Measurements from ENCODE around the gene HMBS. TPM values are rescaled to one million over a fixed set of nuclear protein-coding genes. Genes with fewer than 3 reads are reported as not detected.
"Not testable (repeated sequence)": the region's sequence is repeated elsewhere in the genome, so short reads cannot be mapped to it uniquely, and the experiment has no call there.

HMBS gene
- polyA plus RNA-seq, 1 experiment = 54.9 TPM

DNA sequence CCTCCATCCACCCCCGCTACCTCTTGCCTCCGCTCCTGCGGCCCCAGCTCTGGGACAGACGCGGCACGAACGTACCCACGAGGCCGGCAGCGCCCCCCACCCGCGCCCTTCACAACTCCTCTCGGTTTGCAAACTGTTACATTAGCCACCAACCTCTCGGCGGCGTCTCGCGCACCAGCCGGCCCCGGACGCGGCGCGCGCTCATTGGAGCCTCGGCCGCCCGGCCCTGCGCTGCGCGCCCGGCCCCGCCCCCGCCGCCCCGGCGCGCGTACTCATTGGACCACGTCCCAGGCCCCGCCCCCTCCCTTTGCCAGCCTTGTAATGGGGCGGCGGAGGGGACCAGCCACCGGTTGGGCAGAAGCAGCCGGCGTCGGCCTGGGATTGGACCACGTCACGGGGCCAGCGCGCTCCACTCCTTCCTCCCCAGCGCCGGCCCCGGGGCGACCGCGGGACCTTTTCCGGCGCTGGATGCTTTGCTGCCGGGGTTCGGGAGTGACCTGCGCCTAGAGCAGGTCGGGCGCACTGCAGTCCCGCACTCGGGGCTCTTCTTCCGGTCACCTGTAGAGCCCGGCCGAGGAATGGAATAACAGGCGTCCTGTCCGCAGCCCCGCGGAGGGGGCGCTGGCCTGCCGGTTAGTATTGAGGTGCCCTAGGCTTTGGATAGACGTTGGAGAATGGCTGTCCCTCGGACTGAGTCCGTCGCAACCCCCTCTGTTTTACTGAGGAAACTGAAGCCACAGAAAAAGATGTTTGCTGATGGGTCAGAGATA is 27.5 kb upstream of the HMBS start, which contains the start of gene HYOU1:
Gene HYOU1, minus strand, starts transcription at position 206 of the 770 bp plus-strand sequence. CDS start 1,045 bp downstream, outside the sequence.
- CTCF ChIA-PET = interaction anchor here (0.9 to 1.3 kb wide), 3 partner anchors 11 to 80 kb away, joined by 3 to 4 read pairs (median 3); no protein-coding TSS in a partner anchor
- DNase-seq (ENCODE audit: low read depth) = peak; percentile 61
- POLR2A ChIA-PET = no interaction called here

DNA sequence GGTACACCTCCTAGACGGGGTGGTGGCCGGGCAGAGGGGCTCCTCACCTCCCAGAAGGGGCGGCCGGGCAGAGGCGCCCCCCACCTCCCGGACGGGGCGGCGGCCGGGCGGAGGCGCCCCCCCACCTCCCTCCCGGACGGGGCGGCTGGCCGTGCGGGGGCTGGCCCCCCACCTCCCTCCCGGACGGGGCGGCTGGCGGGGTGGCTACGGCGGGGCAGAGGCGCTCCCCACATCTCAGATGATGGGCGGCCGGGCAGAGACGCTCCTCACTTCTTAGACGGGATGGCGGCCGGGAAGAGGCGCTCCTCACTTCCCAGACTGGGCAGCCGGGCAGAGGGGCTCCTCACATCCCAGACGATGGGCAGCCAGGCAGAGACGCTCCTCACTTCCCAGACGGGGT is 25.6 kb upstream of the HMBS start:
- H3K27me3 ChIP-seq (ENCODE audit: control insufficient read depth, insufficient read depth, low read length); POLR2A ChIA-PET; H3K36me3 ChIP-seq (ENCODE audit: control insufficient read depth, insufficient read depth, low read length); H3K4me3 ChIP-seq (ENCODE audit: low read depth, low read length); CTCF ChIA-PET; DNase-seq (ENCODE audit: low read depth): not testable (repeated sequence)

More for the DNA sequence above, 27.5 kb upstream of the HMBS start, which contains the start of gene HYOU1:
- TF ChIP-seq, protein P1, sequence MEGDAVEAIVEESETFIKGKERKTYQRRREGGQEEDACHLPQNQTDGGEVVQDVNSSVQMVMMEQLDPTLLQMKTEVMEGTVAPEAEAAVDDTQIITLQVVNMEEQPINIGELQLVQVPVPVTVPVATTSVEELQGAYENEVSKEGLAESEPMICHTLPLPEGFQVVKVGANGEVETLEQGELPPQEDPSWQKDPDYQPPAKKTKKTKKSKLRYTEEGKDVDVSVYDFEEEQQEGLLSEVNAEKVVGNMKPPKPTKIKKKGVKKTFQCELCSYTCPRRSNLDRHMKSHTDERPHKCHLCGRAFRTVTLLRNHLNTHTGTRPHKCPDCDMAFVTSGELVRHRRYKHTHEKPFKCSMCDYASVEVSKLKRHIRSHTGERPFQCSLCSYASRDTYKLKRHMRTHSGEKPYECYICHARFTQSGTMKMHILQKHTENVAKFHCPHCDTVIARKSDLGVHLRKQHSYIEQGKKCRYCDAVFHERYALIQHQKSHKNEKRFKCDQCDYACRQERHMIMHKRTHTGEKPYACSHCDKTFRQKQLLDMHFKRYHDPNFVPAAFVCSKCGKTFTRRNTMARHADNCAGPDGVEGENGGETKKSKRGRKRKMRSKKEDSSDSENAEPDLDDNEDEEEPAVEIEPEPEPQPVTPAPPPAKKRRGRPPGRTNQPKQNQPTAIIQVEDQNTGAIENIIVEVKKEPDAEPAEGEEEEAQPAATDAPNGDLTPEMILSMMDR (IDR thresholded peaks at IDR 0.05; ENCODE audit: insufficient read depth, low read depth, low read length) = peak; percentile 41
- Histone ChIP-seq H3K36me3 (ENCODE audit: control insufficient read depth, insufficient read depth, low read length) (peaks cover 19% of the 10 kb centered on the region), H3K27me3 (ENCODE audit: control insufficient read depth, insufficient read depth, low read length) (no peaks in the 10 kb centered on the region), H3K4me3 (ENCODE audit: low read depth, low read length) (peak within 1 kb of the TSS; percentile 87)

DNA sequence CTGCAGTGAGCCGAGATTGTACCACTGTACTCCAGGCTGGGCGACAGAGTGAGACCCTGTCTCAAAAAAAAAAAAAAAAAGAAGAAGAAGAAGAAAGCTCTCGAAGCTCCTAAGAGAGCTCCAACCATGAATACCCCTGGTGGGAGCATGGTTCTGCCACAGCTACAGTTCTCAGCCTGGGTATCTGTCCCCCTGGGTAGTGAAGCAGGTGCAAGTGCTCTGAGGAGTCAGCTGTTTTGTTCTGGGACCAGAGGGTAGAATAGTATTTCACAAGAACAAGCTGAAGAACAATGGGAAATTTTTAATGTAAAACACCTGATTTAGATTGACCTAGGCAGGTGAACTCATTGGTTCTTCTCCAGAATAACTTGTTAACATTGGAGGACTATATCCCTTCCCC is 23.4 kb upstream of the HMBS start:
- ChIA-PET CTCF (interaction anchor here (1.0 kb wide), 1 partner anchor 12 kb away, joined by 3 read pairs; no protein-coding TSS in a partner anchor), POLR2A (no interaction called here)
- H3K36me3 ChIP-seq (ENCODE audit: control insufficient read depth, insufficient read depth, low read length) = no peaks in the 10 kb centered on the region; the same call in 1 of the 2 replicates
- H3K27me3 ChIP-seq (ENCODE audit: control insufficient read depth, insufficient read depth, low read length) = no peaks in the 10 kb centered on the region
- DNase-seq (ENCODE audit: low read depth) = no peak
- TF ChIP-seq, protein P1 (IDR thresholded peaks at IDR 0.05; ENCODE audit: insufficient read depth, low read depth, low read length) = no peak
- no peak overlapping the region for H3K4me3 ChIP-seq (ENCODE audit: low read depth, low read length)

DNA sequence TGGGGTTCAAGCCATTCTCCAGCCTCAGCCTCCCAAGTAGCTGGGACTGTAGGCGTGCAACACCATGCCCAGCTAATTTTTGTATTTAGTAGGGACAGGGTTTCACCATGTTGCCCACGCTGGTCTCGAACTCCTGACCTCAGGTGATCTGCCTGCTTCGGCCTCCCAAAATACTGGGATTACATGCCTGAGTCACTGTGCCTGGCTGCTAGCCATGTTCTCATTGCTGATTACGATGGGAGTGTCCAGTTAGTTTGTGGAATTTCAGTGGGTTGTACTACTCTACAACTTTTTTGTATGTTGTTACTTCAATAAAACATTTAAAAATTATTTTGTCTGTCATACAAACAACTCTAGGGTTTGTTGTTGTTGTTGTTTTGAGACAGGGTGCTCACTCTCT is 21.9 kb upstream of the HMBS start:
- Histone ChIP-seq H3K4me3 (ENCODE audit: low read depth, low read length) (no peak overlapping the region), H3K27me3 (ENCODE audit: control insufficient read depth, insufficient read depth, low read length) (no peaks in the 10 kb centered on the region), H3K36me3 (ENCODE audit: control insufficient read depth, insufficient read depth, low read length) (no peaks in the 10 kb centered on the region; the same call in 1 of the 2 replicates)
- no peak for DNase-seq (ENCODE audit: low read depth)
- TF ChIP-seq, protein P1 (IDR thresholded peaks at IDR 0.05; ENCODE audit: insufficient read depth, low read depth, low read length) = no peak
- POLR2A ChIA-PET = no interaction called here
- CTCF ChIA-PET = interaction anchor here (1.4 kb wide), 1 partner anchor 29 kb away, joined by 4 read pairs; no protein-coding TSS in a partner anchor

DNA sequence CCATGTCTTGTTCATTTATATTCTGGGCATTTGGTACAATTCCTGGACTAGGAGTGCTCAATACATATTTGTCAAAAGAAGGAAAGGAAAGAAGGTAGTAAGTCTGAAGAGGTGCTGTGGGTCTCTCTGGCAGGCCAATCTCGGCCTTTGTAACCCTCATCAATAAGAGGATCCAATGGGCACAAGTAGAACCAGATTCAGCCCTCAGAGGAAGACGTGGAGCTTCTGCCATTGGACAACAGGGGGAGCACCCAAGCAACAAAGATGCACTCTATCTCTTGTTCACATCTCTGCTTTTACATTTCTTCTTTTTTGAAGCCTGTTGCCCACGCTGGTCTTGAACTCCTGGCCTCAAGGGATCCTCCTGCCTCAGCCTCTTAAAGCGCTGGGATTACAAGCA is 19.3 kb upstream of the HMBS start:
- CTCF ChIA-PET = interaction anchor here (0.6 to 1.9 kb wide), 7 partner anchors 18 to 273 kb away, joined by 3 to 7 read pairs (median 3); partner anchors contain the start of gene HMBS
- H3K27me3 ChIP-seq (ENCODE audit: control insufficient read depth, insufficient read depth, low read length) = no peaks in the 10 kb centered on the region
- POLR2A ChIA-PET = no interaction called here
- peaks cover 4% of the 10 kb centered on the region for H3K36me3 ChIP-seq (ENCODE audit: control insufficient read depth, insufficient read depth, low read length)
- no peak overlapping the region for H3K4me3 ChIP-seq (ENCODE audit: low read depth, low read length)
- TF ChIP-seq, protein P1 (IDR thresholded peaks at IDR 0.05; ENCODE audit: insufficient read depth, low read depth, low read length) = peak; percentile 55
- DNase-seq (ENCODE audit: low read depth) = no peak
